GM15510 (cell line): ENCODE results near the gene NMUR2.

Source experiments
- POLR2A ChIP-seq: IDR thresholded peaks from 3 replicates; pipeline ENCODE4 v1.6.1; 2011; ENCODE audit warnings: borderline replicate concordance; ENCODE audit not compliant: insufficient read length; ENCODE audit errors: extremely low read depth

The NMUR2 gene

DNA sequence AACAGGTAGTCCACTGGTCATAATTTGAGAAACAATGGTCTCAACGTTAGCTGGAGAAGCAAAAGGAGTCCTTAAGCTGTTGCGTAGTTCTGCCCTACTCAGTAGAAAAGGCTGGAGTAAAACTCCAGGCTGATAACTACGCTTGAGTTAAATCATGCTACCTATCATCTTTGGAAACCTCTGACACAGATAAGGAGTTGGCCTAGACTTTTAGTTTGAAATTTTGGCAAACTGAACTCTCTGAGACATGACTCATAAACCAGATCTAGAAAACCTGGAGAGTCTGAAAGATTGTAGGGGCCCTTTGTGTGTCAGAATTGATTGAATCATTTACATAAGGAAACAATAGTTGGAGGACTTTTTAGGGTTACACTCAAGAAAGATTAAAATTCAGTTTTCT, 26.3 kb downstream of the NMUR2 start:
- no peak for TF ChIP-seq POLR2A

DNA sequence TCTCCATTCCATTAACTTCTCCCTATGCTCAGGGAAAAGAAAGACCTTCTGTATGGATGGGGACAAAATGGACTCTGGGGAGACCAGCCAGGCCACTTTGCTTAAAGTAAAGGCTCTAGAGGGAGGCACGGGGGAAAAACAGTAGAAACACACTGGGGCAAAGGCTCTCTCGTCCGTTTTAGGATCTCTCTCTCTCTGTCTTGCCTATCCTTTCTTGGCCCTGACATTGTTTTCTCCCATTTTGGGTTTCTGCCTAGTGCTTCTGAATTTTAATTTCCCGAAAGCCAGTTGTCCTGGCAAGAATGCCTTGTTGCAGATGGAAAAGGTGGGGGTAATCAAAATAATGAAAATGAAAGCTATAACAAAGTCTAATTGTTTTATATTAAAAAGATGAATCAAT, 28.2 kb downstream of the NMUR2 start:
- TF ChIP-seq POLR2A = no peak

DNA sequence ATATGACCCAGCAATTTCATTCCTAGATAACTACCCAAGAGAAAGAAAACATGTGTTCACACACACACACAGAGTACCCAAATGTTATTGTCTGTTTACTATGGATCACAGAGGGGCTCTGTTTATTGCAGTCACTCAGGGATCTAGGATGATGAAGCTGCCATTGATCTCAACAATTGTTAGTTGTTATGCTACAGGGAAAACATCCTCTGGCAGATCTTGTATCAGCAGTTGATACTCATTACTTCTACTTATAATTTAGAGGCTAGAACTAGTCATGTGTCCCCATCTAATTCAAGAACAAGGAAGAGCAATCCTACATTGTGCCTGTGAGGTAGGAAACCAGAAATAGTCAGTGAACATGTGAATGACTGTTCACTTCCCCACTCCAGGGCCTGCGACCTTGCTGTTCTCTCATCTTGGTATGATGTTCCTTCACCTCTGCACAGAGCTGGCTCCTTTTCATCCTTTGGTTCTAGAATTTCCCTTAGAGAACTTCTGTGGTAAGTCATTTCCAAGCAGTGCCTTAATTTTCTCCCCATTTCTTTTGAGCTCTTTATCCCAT, 30.3 kb downstream of the NMUR2 start:
- no peak for TF ChIP-seq POLR2A

DNA sequence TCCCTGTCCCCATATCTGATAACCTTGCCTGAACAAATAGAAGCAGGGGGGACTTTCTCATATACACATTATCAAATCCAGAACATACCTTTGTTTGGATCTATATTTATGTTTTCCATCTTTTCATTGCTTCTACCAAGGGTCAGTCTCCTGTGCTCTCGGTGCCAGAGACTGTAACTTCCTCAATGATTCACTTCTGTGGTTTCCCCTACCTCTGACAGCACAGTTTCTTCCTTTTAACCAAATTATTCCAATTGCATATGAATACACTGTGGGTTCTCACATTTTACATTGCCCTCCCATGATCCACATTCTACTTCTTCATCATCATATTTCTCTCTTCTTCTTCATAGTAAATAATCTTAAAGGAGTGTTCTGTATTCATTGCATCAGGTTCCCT, 32.2 kb downstream of the NMUR2 start:
- TF ChIP-seq POLR2A = no peak

DNA sequence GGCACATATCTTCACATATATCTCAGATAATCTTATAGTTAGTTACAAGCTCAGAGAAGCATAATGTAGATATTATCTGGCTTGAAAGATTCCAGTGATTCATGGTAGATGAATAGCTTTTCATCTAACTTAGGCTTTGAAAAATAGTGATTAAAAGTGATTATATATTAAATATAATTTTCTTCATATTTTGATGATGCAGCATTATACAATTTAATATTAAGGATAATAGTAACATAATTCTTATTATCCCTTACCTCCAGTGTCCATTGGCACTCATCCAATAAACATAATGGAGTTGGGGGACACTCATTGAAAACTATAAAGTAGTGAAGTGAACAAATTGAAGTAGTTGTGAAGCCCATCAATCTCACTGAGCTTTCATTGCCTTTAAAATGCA, 35.8 kb downstream of the NMUR2 start:
- TF ChIP-seq POLR2A = no peak

DNA sequence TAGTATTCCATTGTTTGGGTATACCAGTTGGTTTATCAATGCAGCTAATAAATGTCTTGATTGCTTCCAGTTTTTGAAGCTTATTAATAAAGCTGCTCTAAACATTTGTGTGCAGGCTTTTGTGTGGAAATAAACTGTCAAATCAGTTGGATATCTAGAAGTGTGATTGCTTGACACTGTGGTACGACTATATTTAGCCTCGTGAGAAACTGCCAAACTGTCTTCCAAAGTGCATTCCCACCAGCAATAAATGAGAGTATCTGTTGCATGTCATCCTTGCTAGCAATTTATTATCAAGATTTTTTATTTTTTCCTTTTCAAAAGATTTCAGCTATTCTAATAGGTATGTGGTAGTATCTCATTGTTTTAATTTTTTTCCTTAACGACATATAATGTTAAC, 37.5 kb downstream of the NMUR2 start:
- TF ChIP-seq POLR2A = no peak

DNA sequence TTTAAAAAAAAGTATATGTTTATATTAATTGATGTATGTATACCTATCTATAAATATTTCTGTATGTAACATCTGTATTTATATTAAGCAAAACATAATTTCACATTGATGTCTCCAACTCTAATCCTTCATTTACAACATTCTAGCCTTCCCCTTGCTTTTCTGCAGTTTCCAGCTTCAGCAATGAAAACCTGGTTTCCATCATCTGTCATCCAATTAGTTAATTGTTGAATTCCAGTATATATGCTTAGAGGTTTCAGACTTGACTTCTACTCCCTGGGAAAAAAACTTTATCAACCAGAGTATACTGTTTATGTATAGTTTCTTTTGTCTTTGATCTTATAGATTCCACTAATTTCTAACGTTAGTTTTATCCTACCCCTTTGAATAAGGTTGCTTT, 38.4 kb downstream of the NMUR2 start:
- no peak for TF ChIP-seq POLR2A

DNA sequence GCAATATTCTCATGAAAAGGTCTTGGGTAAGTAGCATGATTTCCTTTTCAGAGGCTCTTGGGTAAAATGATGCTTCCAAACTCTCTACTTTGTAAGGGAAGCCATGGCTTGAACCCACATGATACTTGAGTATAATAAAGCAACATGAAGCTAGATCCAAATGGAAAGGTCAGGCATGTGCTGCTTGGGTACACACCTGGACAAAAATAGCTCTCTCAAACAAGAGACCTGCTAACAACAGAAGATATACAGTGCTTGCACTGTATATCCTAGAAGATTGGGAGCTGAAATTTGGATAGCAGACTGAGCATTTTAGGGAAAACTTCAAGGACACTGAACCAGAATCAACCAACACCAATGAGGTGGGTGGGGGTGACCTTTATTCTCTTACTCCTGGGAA, 40.2 kb downstream of the NMUR2 start:
- no peak for TF ChIP-seq POLR2A

DNA sequence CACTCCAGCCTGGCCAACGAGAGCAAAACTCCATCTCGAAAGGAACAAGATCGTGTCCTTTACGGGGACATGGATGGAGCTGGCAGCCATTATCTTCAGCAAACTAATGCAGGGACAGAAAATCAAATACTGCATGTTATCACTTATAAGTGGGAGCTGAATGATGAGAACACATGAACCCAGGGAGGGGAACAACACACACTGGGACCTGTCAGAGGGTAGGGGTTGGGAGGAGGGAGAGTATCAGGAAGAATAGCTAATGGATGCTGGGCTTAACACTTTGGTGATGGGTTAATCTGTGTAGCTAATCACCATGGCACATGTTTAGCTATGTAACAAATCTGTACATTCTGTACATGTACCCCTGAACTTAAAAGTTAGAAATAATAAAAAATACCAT, 40.9 kb downstream of the NMUR2 start:
- TF ChIP-seq POLR2A = no peak

DNA sequence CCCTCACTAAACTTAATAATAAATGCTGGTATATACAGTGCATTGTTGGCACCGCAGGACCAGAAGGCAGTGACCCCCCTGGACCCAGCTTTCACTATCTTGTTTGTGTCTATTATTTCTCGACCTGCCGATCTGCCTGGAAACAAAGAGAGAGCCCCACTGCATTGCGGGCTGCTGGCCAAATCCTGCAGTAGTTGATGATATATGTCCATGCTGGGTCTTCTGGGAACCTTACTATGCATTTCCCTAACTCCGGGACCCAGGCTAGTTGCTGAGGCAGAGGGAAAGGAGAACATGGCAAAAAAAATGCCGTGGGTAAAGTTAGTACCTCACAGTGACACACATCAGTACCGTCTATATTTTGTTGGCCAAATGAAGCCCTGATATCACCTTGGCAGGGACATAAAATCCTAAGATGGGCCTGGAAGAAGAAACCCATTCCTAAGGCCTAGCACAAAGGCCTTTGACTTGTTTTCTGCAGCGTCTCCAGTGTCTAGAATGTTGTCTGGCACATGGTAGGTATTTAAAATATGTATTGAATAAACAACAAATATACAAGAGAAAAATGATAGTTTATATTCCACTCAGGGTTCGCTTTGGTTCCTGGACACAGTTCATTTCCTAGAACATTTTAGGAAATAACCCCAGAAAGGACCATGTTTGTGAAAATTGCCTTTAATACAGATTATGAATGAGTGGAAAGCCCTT, 46.1 kb downstream of the NMUR2 start:
- TF ChIP-seq POLR2A = no peak

DNA sequence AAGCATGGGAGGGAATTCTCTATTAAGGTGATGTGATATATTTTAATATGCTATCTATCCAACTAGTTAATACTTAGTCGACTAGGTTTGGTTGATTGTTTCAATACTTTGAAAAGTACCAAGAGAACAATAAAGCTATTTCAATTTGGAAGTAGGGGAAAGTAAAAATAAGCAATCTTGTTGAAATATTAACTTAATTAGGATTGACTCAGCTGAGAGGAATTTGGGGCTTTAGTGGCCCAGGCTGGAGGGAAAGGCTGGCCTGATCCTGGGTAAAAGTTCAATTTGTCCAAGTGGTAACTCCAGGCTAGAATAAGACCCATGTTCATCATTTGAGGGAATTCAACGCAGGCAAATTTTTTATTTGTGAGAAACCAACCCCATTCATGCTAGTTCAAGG, 48.6 kb downstream of the NMUR2 start:
- no peak for TF ChIP-seq POLR2A

DNA sequence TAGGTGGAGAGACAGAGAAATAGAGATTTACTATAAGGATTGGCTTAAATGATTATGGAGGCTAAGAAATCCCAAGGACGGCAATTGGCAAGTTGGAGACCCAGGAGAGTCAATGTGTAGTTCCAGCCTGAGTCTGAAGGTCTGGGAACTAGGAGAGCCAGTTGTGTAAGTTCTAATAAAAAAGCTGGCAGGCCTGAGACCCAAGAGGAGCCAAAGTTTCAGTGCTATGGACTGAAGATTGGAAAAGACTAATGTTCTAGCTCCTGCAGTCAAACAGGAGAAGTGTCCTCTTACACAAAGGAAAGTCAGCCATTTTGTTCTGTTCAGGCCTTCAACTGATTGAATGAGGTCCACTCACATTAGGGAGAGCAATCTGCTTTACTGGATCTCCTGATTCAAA, 50.0 kb downstream of the NMUR2 start:
- no peak for TF ChIP-seq POLR2A

DNA sequence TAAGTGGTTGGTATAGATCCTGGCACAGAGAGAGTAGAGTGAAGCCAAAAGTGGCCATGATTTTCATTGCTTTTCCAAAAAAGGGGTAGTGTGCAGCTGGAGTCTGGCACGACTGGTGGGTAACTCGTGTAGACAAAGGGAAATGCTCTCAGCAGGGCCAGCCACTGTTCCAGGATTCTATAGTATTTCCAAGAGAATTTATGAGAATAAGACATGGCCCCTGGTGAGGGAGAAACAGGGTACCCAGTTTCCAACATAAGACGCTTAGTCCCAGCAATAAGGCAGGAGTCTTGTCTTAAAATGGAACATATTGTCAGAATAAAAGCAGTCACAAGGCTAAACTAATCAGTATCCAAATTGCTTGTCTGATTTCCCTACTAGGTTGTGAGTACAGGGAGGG, 52.1 kb downstream of the NMUR2 start:
- TF ChIP-seq POLR2A = no peak

DNA sequence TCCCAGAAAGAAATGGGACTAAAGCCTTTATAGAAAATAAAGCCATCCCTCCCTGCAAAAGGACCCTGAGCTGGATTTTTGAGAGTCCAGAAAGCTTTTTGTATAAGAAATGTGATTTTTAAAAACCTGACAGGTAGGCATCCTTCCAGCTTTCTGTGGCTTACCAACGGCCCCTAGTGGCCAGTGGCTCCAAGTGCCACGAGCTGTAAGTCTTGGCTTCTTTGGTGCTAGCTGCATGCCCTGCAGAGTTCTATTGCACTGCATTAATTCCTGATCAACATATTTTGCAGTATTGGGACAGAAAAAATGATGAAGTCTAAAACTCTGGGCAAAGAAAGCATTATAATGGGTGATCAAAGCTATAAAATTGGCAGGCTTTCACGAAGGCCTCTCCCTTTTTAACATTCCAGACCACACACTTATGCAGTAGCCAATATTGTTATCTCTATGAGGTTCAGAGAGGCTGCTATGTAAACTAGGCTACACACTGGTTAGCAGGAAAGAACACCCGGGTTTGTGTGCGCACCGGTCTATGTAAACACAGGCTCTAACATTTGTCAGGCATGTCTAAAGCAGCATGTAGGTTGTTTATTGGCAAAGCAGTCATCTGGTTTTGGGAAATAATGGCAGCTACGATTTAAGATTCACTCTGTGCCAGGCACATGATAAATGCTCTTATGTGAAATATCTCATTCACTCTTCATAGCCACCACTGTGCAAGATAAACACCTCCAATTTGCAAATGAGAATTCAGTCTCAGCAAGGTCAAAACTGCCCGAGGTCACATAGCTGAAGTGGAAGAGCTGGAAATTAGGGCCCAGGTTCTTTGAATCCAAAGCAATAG, 55.2 kb downstream of the NMUR2 start:
- no peak for TF ChIP-seq POLR2A
